Measurements from ENCODE around the gene KRTAP10-9. TPM values are rescaled to one million over a fixed set of nuclear protein-coding genes. Genes with fewer than 3 reads are reported as not detected.

Gene KRTAP10-9
- total RNA-seq, 4 donors from 2014 or later: not detected

DNA sequence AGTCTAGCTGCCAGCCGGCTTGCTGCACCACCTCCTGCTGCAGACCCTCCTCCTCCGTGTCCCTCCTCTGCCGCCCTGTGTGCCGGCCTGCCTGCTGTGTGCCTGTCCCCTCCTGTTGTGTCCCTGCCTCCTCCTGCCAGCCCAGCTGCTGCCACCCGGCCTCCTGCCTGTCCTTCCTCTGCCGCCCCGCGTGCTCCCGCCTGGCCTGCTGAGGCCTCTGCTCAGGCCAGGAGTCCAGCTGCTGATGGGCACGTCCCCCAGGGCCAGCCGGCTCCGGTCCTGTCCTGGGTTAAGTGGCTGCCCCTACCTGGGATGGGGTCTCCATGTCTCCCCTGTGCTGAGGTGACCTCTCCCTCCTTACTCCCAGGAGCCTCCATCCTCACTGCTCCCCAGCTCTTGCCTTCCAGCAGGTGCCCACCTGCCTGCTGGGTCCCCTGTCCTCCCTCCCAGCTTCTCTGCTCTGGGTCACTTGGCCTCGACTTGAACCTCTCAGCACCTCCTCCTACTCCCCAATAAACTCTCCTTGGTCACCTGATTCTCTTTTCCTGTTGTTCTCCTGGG lies 14.1 kb upstream of the KRTAP10-9 start:
- H3K36me3 ChIP-seq: no peaks in the 10 kb centered on the region
- no peaks in the 10 kb centered on the region for H3K27me3 ChIP-seq
- peaks cover 0 to 16% (median 0%) of the 10 kb centered on the region in 4 donors for H3K9me3 ChIP-seq
- TF ChIP-seq, protein P1, sequence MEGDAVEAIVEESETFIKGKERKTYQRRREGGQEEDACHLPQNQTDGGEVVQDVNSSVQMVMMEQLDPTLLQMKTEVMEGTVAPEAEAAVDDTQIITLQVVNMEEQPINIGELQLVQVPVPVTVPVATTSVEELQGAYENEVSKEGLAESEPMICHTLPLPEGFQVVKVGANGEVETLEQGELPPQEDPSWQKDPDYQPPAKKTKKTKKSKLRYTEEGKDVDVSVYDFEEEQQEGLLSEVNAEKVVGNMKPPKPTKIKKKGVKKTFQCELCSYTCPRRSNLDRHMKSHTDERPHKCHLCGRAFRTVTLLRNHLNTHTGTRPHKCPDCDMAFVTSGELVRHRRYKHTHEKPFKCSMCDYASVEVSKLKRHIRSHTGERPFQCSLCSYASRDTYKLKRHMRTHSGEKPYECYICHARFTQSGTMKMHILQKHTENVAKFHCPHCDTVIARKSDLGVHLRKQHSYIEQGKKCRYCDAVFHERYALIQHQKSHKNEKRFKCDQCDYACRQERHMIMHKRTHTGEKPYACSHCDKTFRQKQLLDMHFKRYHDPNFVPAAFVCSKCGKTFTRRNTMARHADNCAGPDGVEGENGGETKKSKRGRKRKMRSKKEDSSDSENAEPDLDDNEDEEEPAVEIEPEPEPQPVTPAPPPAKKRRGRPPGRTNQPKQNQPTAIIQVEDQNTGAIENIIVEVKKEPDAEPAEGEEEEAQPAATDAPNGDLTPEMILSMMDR (IDR thresholded peaks at IDR 0.05): no peak
- TF ChIP-seq POLR2A (IDR thresholded peaks at IDR 0.05): no peak
- no peaks in the 10 kb centered on the region for H3K4me1 ChIP-seq
- no peak overlapping the region for H3K27ac ChIP-seq
- no peak for DNase-seq
- no peak overlapping the region for H3K4me3 ChIP-seq

DNA sequence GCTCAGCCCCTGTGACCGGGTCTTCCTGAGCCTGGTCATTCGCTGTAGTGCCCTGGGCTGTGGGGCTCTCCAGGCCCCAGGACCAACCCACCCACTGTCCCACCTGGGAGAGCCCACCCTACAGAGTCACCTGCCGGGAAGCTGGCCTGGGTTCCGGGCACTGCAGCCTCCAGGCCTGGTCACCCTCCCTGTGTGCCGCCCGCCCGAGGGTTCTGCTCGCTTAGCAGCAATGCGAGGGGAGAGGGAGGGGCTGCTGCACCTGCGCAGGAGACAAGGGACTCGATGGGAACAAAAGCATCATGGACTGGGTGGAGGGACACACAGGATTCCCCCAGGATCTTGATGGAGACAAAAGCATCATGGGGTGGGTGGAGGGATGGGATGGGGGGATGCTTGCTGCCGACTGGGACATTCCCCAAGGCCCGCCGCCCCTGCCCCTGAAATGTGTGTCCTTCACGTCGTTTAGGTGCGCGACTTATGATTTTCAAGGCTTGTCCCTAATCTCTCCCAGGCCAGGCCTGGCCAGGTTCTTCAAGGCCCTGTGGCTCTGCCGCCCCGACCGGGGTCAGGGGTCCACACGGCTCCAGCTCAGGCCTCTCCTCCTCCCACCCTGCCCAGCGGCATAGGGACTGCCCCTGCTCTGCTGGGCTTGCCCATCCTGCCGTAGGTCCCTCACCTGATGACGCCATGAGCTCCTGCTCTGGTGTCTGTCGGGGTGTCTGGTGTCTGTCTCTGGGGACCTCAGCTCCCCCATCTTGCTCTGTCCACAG lies 13.3 kb upstream of the KRTAP10-9 start:
- Histone ChIP-seq H3K27me3 (no peaks in the 10 kb centered on the region), H3K4me3 (no peak overlapping the region), H3K4me1 (no peaks in the 10 kb centered on the region), H3K27ac (no peak overlapping the region), H3K9me3 (peaks cover 0 to 16% (median 0%) of the 10 kb centered on the region in 4 donors), H3K36me3 (no peaks in the 10 kb centered on the region)
- TF ChIP-seq, protein P1 (IDR thresholded peaks at IDR 0.05): no peak
- no peak for TF ChIP-seq POLR2A (IDR thresholded peaks at IDR 0.05)
- peak in 1 of 3 donors; percentile 29 for DNase-seq

DNA sequence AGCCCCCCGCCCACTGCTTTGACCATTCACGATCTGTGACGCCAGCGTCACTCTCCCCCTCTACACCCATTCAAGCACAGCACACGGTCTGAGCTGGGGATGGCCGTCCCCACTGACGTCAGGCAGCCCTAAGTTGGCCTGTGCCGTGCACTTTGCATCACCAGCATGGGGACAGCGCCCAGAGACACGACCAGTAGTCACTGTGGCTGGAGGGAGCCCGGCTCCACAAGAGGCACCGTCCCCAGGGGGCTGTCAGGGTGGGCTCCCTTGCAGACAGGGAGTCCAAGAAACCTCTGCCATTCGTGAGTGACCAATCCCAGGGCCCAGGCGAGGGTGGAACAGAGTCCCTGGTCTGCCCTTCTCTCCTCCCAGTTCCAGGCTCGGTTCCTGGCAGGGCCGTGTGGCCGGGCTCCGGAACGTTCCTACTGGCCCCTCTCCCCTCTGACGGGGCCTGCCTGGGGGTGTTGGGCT lies 12.7 kb upstream of the KRTAP10-9 start:
- H3K4me1 ChIP-seq: no peaks in the 10 kb centered on the region
- no peak overlapping the region for H3K27ac ChIP-seq
- H3K27me3 ChIP-seq: no peaks in the 10 kb centered on the region
- H3K4me3 ChIP-seq: no peak overlapping the region
- no peaks in the 10 kb centered on the region for H3K36me3 ChIP-seq
- TF ChIP-seq, protein P1 (IDR thresholded peaks at IDR 0.05): no peak
- no peak for TF ChIP-seq POLR2A (IDR thresholded peaks at IDR 0.05)
- H3K9me3 ChIP-seq: peaks cover 0 to 16% (median 0%) of the 10 kb centered on the region in 4 donors
- DNase-seq: peak in 2 of 3 donors; percentile 34 to 39

DNA sequence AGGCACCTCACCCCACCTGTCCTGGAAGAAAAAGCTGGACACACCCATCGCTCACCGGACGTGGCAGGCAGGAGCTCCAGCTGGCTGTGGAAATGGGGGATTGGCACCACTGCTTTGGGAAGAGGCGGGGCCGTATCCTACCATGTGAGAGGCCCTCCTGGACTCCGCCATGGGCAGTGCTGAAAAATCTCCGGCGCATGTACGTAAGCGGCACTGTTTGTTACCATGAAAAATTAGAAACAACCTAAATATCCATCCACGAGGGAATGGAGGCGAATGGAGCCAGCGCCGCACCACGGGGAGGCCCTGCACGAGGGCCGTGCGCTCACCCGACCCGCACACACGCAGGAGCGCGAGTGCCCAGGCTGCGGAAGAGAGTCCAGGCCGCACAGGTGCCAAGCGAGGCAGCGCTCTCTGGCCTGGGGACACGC lies 11.9 kb upstream of the KRTAP10-9 start:
- Histone ChIP-seq H3K4me1 (no peaks in the 10 kb centered on the region), H3K27ac (no peak overlapping the region), H3K36me3 (no peaks in the 10 kb centered on the region), H3K27me3 (no peaks in the 10 kb centered on the region), H3K9me3 (peaks cover 0 to 14% (median 0%) of the 10 kb centered on the region in 4 donors), H3K4me3 (no peak overlapping the region)
- TF ChIP-seq, protein P1 (IDR thresholded peaks at IDR 0.05): no peak
- no peak for TF ChIP-seq POLR2A (IDR thresholded peaks at IDR 0.05)
- no peak for DNase-seq

DNA sequence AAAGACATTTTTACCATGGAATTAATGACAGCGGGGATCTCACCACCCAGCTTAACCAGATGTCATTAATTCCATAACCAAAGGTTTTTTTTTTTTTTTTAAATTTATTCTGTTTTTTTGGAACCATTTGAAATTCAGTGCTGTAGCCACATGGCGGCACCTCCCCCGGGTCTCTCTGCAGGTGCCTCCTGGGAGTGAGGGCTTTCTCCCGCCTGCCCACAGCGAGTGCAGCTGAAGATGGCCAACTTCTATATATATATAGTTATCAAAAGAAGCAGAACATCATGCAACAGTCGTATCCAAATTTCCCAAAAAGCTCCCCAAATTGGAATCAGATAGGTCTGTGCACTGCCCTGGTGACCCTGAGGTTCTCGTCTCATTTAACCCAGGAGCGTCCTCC lies 11.4 kb upstream of the KRTAP10-9 start:
- DNase-seq: no peak
- TF ChIP-seq, protein P1 (IDR thresholded peaks at IDR 0.05): no peak
- no peak for TF ChIP-seq POLR2A (IDR thresholded peaks at IDR 0.05)
- H3K27me3 ChIP-seq: no peaks in the 10 kb centered on the region
- no peaks in the 10 kb centered on the region for H3K4me1 ChIP-seq
- no peak overlapping the region for H3K4me3 ChIP-seq
- H3K27ac ChIP-seq: no peak overlapping the region
- peaks cover 0 to 9% (median 0%) of the 10 kb centered on the region in 4 donors for H3K9me3 ChIP-seq
- H3K36me3 ChIP-seq: no peaks in the 10 kb centered on the region

Data from Peyer's patch (tissue), 4 donors.